HFF-Myc (cell line): ENCODE results near the gene ZNF892.

Experiments used
- DNase-seq: peaks from one replicate; pipeline ENCODE4 v3.0.0-alpha.2; 2011; ENCODE audit warnings: low read depth; ENCODE audit errors: extremely low read depth
- H3K4me3 ChIP-seq: replicated peaks from 2 replicates; pipeline ENCODE4 v1.5.1; 2011; ENCODE audit warnings: low read depth, mild to moderate bottlenecking, control low read depth, low read length
- TF ChIP-seq, protein P1 (sequence below): IDR thresholded peaks from 2 replicates; pipeline ENCODE4 v1.5.1; 2012; ENCODE audit warnings: mild to moderate bottlenecking, low read depth, low read length, control low read depth; ENCODE audit errors: missing control alignments

The ZNF892 gene

DNA sequence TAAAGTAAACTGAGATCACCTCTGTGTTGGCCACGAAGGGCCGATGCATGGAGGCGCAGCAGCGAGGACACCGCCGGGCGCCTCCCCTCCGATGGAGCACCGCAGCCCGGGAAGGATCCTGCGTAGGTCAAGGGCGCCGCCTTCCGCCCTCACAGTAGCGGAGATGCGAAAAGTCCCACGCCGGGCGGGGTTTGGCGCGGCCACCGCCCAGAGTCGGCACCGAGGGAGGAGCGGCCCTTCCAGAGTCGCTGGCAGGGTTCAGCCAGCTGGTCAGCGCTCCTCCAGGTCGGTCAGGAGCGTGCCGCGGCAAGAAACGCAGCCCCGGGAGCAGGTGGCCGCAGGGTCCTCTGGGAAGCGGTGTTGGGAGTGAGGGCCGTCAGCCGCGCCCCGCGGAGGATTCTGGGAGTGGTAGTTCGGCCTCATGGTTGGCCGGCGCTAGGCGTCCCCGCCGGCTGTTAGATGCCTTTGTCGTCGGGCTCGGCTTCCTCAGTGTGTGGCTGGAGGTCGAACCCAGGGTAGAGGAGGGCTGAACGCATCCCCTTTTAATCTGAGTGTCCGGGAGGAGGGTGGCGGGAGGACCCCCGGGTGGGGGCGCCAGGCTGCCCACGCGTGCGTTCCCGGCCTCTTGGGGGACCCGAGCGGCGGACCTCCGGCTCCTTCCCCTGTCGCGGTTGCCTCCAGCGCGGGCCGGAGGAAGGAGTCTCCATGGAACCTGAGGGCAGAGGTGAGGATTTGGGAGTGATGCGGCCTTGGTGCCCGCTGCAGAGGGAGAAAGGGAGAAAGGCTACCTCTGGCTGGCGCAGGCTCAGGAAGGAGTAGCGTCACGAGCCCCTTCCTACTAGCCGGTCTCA, at the start of gene ZNF892:
Gene ZNF892, plus strand, starts transcription at position 411 of the 851 bp plus-strand sequence. Its CDS starts 295 bp downstream, at position 706.
- TF ChIP-seq, protein P1, sequence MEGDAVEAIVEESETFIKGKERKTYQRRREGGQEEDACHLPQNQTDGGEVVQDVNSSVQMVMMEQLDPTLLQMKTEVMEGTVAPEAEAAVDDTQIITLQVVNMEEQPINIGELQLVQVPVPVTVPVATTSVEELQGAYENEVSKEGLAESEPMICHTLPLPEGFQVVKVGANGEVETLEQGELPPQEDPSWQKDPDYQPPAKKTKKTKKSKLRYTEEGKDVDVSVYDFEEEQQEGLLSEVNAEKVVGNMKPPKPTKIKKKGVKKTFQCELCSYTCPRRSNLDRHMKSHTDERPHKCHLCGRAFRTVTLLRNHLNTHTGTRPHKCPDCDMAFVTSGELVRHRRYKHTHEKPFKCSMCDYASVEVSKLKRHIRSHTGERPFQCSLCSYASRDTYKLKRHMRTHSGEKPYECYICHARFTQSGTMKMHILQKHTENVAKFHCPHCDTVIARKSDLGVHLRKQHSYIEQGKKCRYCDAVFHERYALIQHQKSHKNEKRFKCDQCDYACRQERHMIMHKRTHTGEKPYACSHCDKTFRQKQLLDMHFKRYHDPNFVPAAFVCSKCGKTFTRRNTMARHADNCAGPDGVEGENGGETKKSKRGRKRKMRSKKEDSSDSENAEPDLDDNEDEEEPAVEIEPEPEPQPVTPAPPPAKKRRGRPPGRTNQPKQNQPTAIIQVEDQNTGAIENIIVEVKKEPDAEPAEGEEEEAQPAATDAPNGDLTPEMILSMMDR = peak; percentile 28
- DNase-seq = peak; percentile 63
- peak within 1 kb of the TSS; percentile 65 for H3K4me3 ChIP-seq

DNA sequence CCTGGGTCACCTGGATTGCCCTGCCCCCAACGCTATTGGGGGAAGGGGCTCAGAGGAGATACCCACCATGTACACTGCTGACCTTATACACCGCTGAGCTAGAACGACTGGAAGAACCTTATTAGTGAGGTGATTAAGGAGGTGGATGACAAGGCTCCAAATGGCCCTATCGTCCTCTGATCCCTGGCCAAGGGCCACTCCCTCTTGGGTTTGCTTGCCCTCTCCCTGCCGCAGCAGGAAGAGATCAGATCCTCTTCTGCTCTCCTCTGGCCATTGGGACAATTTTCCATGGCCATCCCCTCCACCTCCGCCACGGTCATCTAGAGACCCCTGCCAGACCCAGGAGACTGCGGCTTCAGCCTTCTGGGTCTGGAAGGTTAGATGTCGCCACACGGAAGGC, 48.9 kb upstream of the ZNF892 start:
- no peak for DNase-seq
- peak overlapping the region; percentile 78 for H3K4me3 ChIP-seq
- TF ChIP-seq, protein P1 = no peak

DNA sequence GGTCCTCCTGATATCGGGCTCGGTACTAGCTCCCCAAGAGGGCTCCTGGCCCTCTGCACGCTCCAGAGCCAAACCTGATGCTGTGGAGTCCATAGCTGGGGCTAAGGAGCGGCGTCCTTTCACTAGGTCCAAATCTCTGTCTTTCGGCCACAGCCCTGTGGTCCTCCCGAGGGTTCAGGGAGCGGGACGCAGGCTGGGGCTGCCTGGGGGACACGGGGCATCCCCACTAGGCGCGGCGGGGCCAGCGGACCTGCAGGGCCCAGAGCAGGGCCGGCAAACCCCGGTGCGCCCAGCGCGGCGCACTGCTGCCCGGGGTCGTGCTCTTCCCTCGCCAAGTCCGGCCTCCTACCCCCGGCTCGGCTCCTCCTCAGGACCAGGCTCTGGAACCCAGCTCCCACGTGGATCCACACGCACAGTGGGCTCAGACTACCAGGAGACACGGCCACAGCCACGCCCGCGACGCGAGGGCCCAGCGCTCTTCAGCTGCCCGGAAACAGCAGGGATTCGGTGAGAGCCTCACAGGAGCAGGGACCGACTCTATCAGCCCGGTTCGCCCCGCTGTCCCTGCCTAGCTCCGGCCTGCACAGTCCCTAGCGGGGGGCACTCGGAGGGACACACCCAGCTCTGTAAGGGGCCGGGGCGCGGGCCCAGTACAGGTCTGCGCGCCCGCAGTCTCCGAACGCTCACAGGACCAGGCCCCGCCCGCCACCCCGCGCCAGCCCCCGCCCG, 48.3 kb upstream of the ZNF892 start:
- no peak for DNase-seq
- TF ChIP-seq, protein P1 = no peak
- peak overlapping the region; percentile 78 for H3K4me3 ChIP-seq

DNA sequence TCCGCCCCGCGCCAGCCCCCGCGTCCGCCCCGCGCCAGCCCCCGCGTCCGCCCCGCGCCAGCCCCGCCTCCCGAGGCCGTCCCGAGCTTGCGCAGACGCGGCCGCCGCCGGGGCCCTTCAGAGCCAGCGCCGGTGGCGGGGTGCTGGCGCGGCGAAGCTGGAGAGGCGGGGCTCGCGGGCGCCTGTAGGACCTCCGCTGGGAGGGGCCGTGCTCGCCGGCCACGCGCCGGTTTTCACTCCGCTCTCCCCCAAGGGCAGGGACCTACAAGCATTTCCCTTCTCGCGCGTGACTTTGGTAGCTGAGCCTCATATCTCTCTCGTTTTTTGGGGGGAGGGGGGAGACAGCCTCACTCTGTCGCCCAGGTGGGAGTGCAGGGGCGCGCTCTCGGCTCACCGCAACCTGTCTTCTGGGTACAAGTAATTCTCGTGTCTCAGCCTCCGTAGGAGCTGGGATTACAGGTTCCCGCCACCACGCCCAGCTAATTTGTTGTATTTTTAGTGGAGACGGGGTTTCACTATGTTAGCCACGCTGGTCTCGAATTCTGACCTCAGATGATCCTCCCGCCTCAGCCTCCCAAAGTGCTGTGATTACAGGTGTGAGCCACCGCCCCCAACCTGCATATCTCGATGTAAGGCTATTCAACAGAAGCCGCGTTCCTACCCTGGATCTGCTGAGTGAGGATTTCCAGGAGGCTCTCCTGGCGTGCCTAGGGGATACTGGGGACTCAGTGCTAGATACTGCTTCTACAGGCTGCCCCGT, 47.5 kb upstream of the ZNF892 start, which contains the start of gene ZNF514:
Gene ZNF514, minus strand, starts transcription at position 159 of the 760 bp plus-strand sequence. CDS start 6,595 bp downstream, outside the sequence.
- TF ChIP-seq, protein P1 = no peak
- H3K4me3 ChIP-seq = peak within 1 kb of the TSS; percentile 78
- DNase-seq = no peak

DNA sequence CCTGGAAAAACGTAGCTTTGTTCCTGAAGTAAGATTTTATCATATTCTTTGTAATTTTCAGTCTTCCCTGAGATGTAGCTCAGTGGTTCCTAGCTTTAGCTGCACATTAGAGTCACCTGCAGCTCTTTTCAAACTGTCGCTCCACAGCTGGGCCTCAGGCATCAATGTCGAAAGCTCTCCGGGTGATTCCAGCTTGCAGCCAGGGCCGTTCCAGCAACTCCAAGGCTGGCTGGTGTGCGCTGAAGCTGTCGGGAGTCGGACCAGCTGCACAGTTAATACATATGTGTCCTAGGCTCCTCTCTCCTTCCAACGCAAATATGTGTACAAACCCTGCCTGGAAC, 42.3 kb upstream of the ZNF892 start:
- H3K4me3 ChIP-seq = peak overlapping the region; percentile 95
- no peak for DNase-seq
- TF ChIP-seq, protein P1 = no peak

DNA sequence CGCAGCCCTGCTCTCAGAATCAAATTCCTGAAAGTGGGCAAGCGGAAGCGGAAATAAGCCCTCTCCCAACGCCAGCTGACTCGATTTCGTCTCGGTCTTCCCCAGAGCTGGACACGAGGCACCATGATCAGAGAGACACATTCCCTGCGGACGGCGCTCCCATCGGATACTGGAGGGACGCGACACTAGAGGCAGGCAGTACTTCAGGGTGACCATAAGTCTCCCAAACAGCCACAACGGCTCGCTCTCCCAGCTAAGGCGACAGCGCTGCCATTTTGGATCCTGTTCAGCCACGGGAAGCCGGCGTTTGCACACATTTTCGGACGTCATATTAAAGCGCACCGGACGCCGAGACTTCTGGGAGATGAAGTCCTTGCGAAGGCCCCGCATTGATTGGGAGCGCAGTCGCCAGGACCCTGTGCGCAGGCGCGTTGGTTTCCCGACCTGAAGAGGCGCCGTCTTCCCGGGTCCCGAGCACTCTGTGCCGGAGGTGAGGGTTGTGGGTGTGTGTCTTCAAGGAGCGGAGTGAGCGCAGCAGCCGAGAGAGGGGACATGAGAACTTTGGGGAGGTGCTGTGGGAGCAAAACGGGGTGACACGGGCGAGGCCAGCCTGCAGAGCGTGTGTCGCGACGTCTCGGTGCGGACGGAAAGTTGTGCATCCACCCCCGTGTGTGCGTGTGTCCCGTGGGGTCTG, 41.8 kb upstream of the ZNF892 start, which contains the start of gene ZNF2:
Gene ZNF2, plus strand, starts transcription at position 439 of the 694 bp plus-strand sequence. CDS start 10,418 bp downstream, outside the sequence.
- peak; percentile 91 for DNase-seq
- peak within 1 kb of the TSS; percentile 95 for H3K4me3 ChIP-seq
- TF ChIP-seq, protein P1 = no peak
